ENCODE measurements around the gene GRM6. TPM values are rescaled to one million over a fixed set of nuclear protein-coding genes. Genes with fewer than 3 reads are reported as not detected.

GRM6 gene
- total RNA-seq, 2 donors from 2014 or later, result not detected

GRCh38 chr5:178988436-178989220, 6.5 kb downstream of the GRM6 start:
- Histone ChIP-seq H3K36me3 (no peaks in the 10 kb centered on the region), H3K27me3 (no peaks in the 10 kb centered on the region), H3K27ac (no peak overlapping the region), H3K4me1 (no peaks in the 10 kb centered on the region), H3K4me3 (no peak overlapping the region), H3K9me3 (peaks cover 6 to 49% of the 10 kb centered on the region in 2 donors)
- no peak for DNase-seq (ENCODE audit: low spot score)
- TF ChIP-seq CTCF (IDR thresholded peaks at IDR 0.05), result no peak

GRCh38 chr5:178986326-178986960, 8.7 kb downstream of the GRM6 start:
- Histone ChIP-seq H3K9me3 (peaks cover 6 to 68% of the 10 kb centered on the region in 2 donors), H3K27me3 (no peaks in the 10 kb centered on the region), H3K36me3 (no peaks in the 10 kb centered on the region), H3K4me1 (no peaks in the 10 kb centered on the region), H3K27ac (no peak overlapping the region), H3K4me3 (no peak overlapping the region)
- DNase-seq (ENCODE audit: low spot score), result no peak
- no peak for TF ChIP-seq CTCF (IDR thresholded peaks at IDR 0.05)

GRCh38 chr5:178984145-178985072, 10.7 kb downstream of the GRM6 start:
- no peak overlapping the region for H3K4me3 ChIP-seq
- H3K27ac ChIP-seq, result no peak overlapping the region
- H3K9me3 ChIP-seq, result peaks cover 6 to 76% of the 10 kb centered on the region in 2 donors
- H3K36me3 ChIP-seq, result no peaks in the 10 kb centered on the region
- no peak for TF ChIP-seq CTCF (IDR thresholded peaks at IDR 0.05)
- DNase-seq (ENCODE audit: low spot score), result no peak
- H3K4me1 ChIP-seq, result no peaks in the 10 kb centered on the region
- no peaks in the 10 kb centered on the region for H3K27me3 ChIP-seq

- no peak for TF ChIP-seq CTCF (IDR thresholded peaks at IDR 0.05)
- H3K9me3 ChIP-seq, result peaks cover 6 to 82% of the 10 kb centered on the region in 2 donors
Observed at GRCh38 chr5:178983728-178984127, 11.4 kb downstream of the GRM6 start.

GRCh38 chr5:178982941-178983340, 12.2 kb downstream of the GRM6 start:
- Histone ChIP-seq H3K27ac (no peak overlapping the region), H3K27me3 (no peaks in the 10 kb centered on the region), H3K36me3 (peaks cover 5% of the 10 kb centered on the region), H3K9me3 (peaks cover 11 to 90% of the 10 kb centered on the region in 2 donors), H3K4me1 (no peaks in the 10 kb centered on the region), H3K4me3 (no peak overlapping the region)
- TF ChIP-seq CTCF (IDR thresholded peaks at IDR 0.05), result no peak
- DNase-seq (ENCODE audit: low spot score), result no peak

More at GRCh38 chr5:178983728-178984127, 11.4 kb downstream of the GRM6 start:
- no peaks in the 10 kb centered on the region for H3K36me3 ChIP-seq
- no peak for DNase-seq (ENCODE audit: low spot score)
- no peak overlapping the region for H3K27ac ChIP-seq
- no peak overlapping the region for H3K4me3 ChIP-seq
- no peaks in the 10 kb centered on the region for H3K27me3 ChIP-seq
- no peaks in the 10 kb centered on the region for H3K4me1 ChIP-seq
